GM19193 (cell line): ENCODE data around the gene ZNF609.

ENCODE experiments used
- POLR2A ChIP-seq: IDR thresholded peaks from 4 replicates; pipeline ENCODE4 v1.6.1; 2011; ENCODE audit not compliant: insufficient read depth, insufficient read length; ENCODE audit errors: extremely low read depth

ZNF609 gene

GRCh38 chr15:64634576-64635498, 174.5 kb downstream of the ZNF609 start:
- TF ChIP-seq POLR2A = no peak

- TF ChIP-seq POLR2A = no peak
Measured at GRCh38 chr15:64635499-64636495, 175.4 kb downstream of the ZNF609 start.

GRCh38 chr15:64636556-64636955, 176.2 kb downstream of the ZNF609 start:
- no peak for TF ChIP-seq POLR2A

- no peak for TF ChIP-seq POLR2A
Measured at GRCh38 chr15:64637412-64637811, 177.0 kb downstream of the ZNF609 start.

- no peak for TF ChIP-seq POLR2A
Measured at GRCh38 chr15:64640146-64640871, 179.9 kb downstream of the ZNF609 start.

- TF ChIP-seq POLR2A = no peak
Measured at GRCh38 chr15:64642875-64643274, 182.5 kb downstream of the ZNF609 start.

- no peak for TF ChIP-seq POLR2A
Measured at GRCh38 chr15:64643685-64644084, 183.3 kb downstream of the ZNF609 start.

GRCh38 chr15:64645995-64646394, 185.6 kb downstream of the ZNF609 start:
- no peak for TF ChIP-seq POLR2A

GRCh38 chr15:64647367-64647766, 187.0 kb downstream of the ZNF609 start:
- TF ChIP-seq POLR2A = no peak

- TF ChIP-seq POLR2A = no peak
Measured at GRCh38 chr15:64650552-64650951, 190.2 kb downstream of the ZNF609 start.

GRCh38 chr15:64651601-64652191, 191.3 kb downstream of the ZNF609 start:
- TF ChIP-seq POLR2A = no peak

- no peak for TF ChIP-seq POLR2A
Measured at GRCh38 chr15:64653757-64654156, 193.4 kb downstream of the ZNF609 start.

GRCh38 chr15:64656508-64656907, 196.1 kb downstream of the ZNF609 start:
- no peak for TF ChIP-seq POLR2A

GRCh38 chr15:64665179-64665578, 204.8 kb downstream of the ZNF609 start:
- no peak for TF ChIP-seq POLR2A

GRCh38 chr15:64667736-64668161, 207.4 kb downstream of the ZNF609 start:
- no peak for TF ChIP-seq POLR2A

- TF ChIP-seq POLR2A = no peak
Measured at GRCh38 chr15:64673866-64674265, 213.5 kb downstream of the ZNF609 start.
